Measurements from ENCODE around the gene KIRREL3. TPM values are rescaled to one million over a fixed set of nuclear protein-coding genes. Genes with fewer than 3 reads are reported as not detected.

KIRREL3 gene
- total and polyA plus RNA-seq, 8 donors: 0.06 to 1.1 (median 0.26) TPM; not detected in 2

GRCh38 chr11:126655807-126656128 lies 344.8 kb downstream of the KIRREL3 start:
- no peaks in the 10 kb centered on the region for H3K27me3 ChIP-seq
- no peak overlapping the region for H3K27ac ChIP-seq
- no peaks in the 10 kb centered on the region for H3K4me1 ChIP-seq
- intact Hi-C loops (cut with DNase I): no loop called here
- no peak overlapping the region for H3K4me3 ChIP-seq
- no peak for DNase-seq
- ATAC-seq: peak in 3 of 4 donors; percentile 39 to 51 (median 43)
- WGBS, 2 donors: 6 to 7% methylated on average over 2 of the region's 2 CpGs
- no peaks in the 10 kb centered on the region for H3K9me3 ChIP-seq
- TF ChIP-seq CTCF (IDR thresholded peaks at IDR 0.05): no peak
- no peak for FAIRE-seq
- no peaks in the 10 kb centered on the region for H3K36me3 ChIP-seq

GRCh38 chr11:126654886-126655806 lies 345.4 kb downstream of the KIRREL3 start:
- FAIRE-seq: no peak

GRCh38 chr11:126653040-126653439 lies 347.5 kb downstream of the KIRREL3 start:
- 68 to 79% methylated on average over 8 of the region's 8 CpGs for WGBS, 2 donors
- no peaks in the 10 kb centered on the region for H3K27me3 ChIP-seq
- no peak for ATAC-seq
- H3K36me3 ChIP-seq: no peaks in the 10 kb centered on the region
- no peaks in the 10 kb centered on the region for H3K9me3 ChIP-seq
- no peak for DNase-seq
- no peak overlapping the region for H3K27ac ChIP-seq
- FAIRE-seq: no peak
- TF ChIP-seq CTCF (IDR thresholded peaks at IDR 0.05): no peak
- no peaks in the 10 kb centered on the region for H3K4me1 ChIP-seq
- no peak overlapping the region for H3K4me3 ChIP-seq
- intact Hi-C loops (cut with DNase I): no loop called here

More at GRCh38 chr11:126654886-126655806, 345.4 kb downstream of the KIRREL3 start:
- TF ChIP-seq CTCF (IDR thresholded peaks at IDR 0.05): no peak
- H3K27me3 ChIP-seq: no peaks in the 10 kb centered on the region
- peak in 2 of 4 donors; percentile 49 to 62 for ATAC-seq
- H3K4me1 ChIP-seq: no peaks in the 10 kb centered on the region
- DNase-seq: no peak
- WGBS, 2 donors: 27% methylated on average over 12 of the region's 12 CpGs
- no peaks in the 10 kb centered on the region for H3K36me3 ChIP-seq
- no peaks in the 10 kb centered on the region for H3K9me3 ChIP-seq
- no peak overlapping the region for H3K27ac ChIP-seq
- intact Hi-C loops (cut with DNase I): no loop called here
- no peak overlapping the region for H3K4me3 ChIP-seq

GRCh38 chr11:126647735-126648134 lies 352.8 kb downstream of the KIRREL3 start:
- Histone ChIP-seq H3K4me1 (no peaks in the 10 kb centered on the region), H3K27ac (no peak overlapping the region), H3K9me3 (no peaks in the 10 kb centered on the region), H3K4me3 (no peak overlapping the region), H3K27me3 (no peaks in the 10 kb centered on the region), H3K36me3 (no peaks in the 10 kb centered on the region)
- ATAC-seq: peak in 2 of 4 donors; percentile 35 to 46
- FAIRE-seq: no peak
- no peak for DNase-seq
- 59 to 62% methylated on average over 5 of the region's 5 CpGs for WGBS, 2 donors
- no peak for TF ChIP-seq CTCF (IDR thresholded peaks at IDR 0.05)
- intact Hi-C loops (cut with DNase I): no loop called here

Data from pancreas (tissue), 10 donors.